ENCODE measurements around the gene PLK2. TPM values are rescaled to one million over a fixed set of nuclear protein-coding genes. Genes with fewer than 3 reads are reported as not detected.

Gene PLK2
- polyA plus RNA-seq, 3 donors: 3.4 to 17.0 (median 4.5) TPM

GRCh38 chr5:58501778-58502417, 42.0 kb upstream of the PLK2 start:
- H3K36me3 Mint-ChIP-seq: peaks cover 4 to 7% of the 10 kb centered on the region in 2 donors
- Histone ChIP-seq H3K27ac (ENCODE audit: low read depth in 1 of 2, low read length in 2 of 2) (no peak overlapping the region), H2AFZ (ENCODE audit: insufficient read depth, low read depth, low read length, poor library complexity, severe bottlenecking) (no peak overlapping the region), H3K79me2 (ENCODE audit: insufficient read depth, low read length) (peaks cover 22% of the 10 kb centered on the region), H3K4me2 (replicated peaks; ENCODE audit: extremely low read depth, low read length, poor library complexity, severe bottlenecking) (no peak overlapping the region), H3K4me3 (replicated peaks in 1 of 3; ENCODE audit: low read depth in 2 of 3, low read length in 3 of 3) (no peak overlapping the region), H3K4me1 (ENCODE audit: control insufficient read depth in 1 of 2, insufficient read depth in 2 of 2, low read length in 2 of 2) (peaks cover 83 to 94% of the 10 kb centered on the region in 2 donors), H3K36me3 (replicated peaks in 1 of 2; ENCODE audit: control insufficient read depth in 1 of 2, insufficient read depth in 2 of 2, low read length in 2 of 2) (no peaks in the 10 kb centered on the region), H3K27me3 (ENCODE audit: control insufficient read depth in 2 of 2, insufficient read depth in 2 of 2, low read length in 2 of 2) (no peaks in the 10 kb centered on the region), H3K9ac (ENCODE audit: insufficient read depth, low read length, poor library complexity, severe bottlenecking) (no peak overlapping the region), H4K20me1 (ENCODE audit: insufficient read depth, low read length) (no peaks in the 10 kb centered on the region), H3K9me3 (replicated peaks in 1 of 2; ENCODE audit: control insufficient read depth in 1 of 2, insufficient read depth in 1 of 2, low read length in 2 of 2) (no peaks in the 10 kb centered on the region)
- H3K4me3 Mint-ChIP-seq: no peak overlapping the region
- peaks cover 88% of the 10 kb centered on the region for H3K4me1 Mint-ChIP-seq
- peaks cover 0 to 1% (median 0%) of the 10 kb centered on the region in 7 donors for H3K9me3 Mint-ChIP-seq
- peak overlapping the region in 1 of 7 donors; percentile 24 for H3K27ac Mint-ChIP-seq
- WGBS (ENCODE audit: insufficient coverage): 100% methylated on average over 2 of the region's 2 CpGs
- H3K27me3 Mint-ChIP-seq (ENCODE audit: low read depth in 3 of 3): no peaks in the 10 kb centered on the region
- DNase-seq: peak in 1 of 3 donors; percentile 39
- intact Hi-C loops (cut with micrococcal nuclease): no loop called here
- no peak for TF ChIP-seq CTCF (IDR thresholded peaks at IDR 0.05)

- Mint-ChIP-seq H3K27me3 (ENCODE audit: low read depth in 3 of 3) (no peaks in the 10 kb centered on the region), H3K9me3 (peaks cover 0 to 5% (median 2%) of the 10 kb centered on the region in 7 donors), H3K4me1 (peaks cover 89% of the 10 kb centered on the region), H3K4me3 (peak overlapping the region; percentile 1 to 75), H3K27ac (peak overlapping the region; percentile 18 to 91 (median 80)), H3K36me3 (peaks cover 18 to 26% of the 10 kb centered on the region in 2 donors)
- H3K9ac ChIP-seq (ENCODE audit: insufficient read depth, low read length, poor library complexity, severe bottlenecking): no peak overlapping the region
- H2AFZ ChIP-seq (ENCODE audit: insufficient read depth, low read depth, low read length, poor library complexity, severe bottlenecking): no peak overlapping the region
- H3K79me2 ChIP-seq (ENCODE audit: insufficient read depth, low read length): peaks cover 41% of the 10 kb centered on the region
- peaks cover 6 to 8% of the 10 kb centered on the region in 2 donors for H3K36me3 ChIP-seq (replicated peaks in 1 of 2; ENCODE audit: control insufficient read depth in 1 of 2, insufficient read depth in 2 of 2, low read length in 2 of 2)
- DNase-seq: peak; percentile 18 to 34 (median 18)
- TF ChIP-seq CTCF (IDR thresholded peaks at IDR 0.05): no peak
- no peaks in the 10 kb centered on the region for H3K27me3 ChIP-seq (ENCODE audit: control insufficient read depth in 2 of 2, insufficient read depth in 2 of 2, low read length in 2 of 2)
- peak overlapping the region in 1 of 2 donors; percentile 75 for H3K27ac ChIP-seq (ENCODE audit: low read depth in 1 of 2, low read length in 2 of 2)
- WGBS (ENCODE audit: insufficient coverage): no CpG with 5 or more reads among the region's 2 CpGs
- peak overlapping the region in 1 of 3 experiments; percentile 49 for H3K4me3 ChIP-seq (replicated peaks in 1 of 3; ENCODE audit: low read depth in 2 of 3, low read length in 3 of 3)
- peaks cover 74 to 79% of the 10 kb centered on the region in 2 donors for H3K4me1 ChIP-seq (ENCODE audit: control insufficient read depth in 1 of 2, insufficient read depth in 2 of 2, low read length in 2 of 2)
- peak overlapping the region; percentile 66 for H3K4me2 ChIP-seq (replicated peaks; ENCODE audit: extremely low read depth, low read length, poor library complexity, severe bottlenecking)
- no peaks in the 10 kb centered on the region for H4K20me1 ChIP-seq (ENCODE audit: insufficient read depth, low read length)
- H3K9me3 ChIP-seq (replicated peaks in 1 of 2; ENCODE audit: control insufficient read depth in 1 of 2, insufficient read depth in 1 of 2, low read length in 2 of 2): no peaks in the 10 kb centered on the region
- intact Hi-C loops (cut with micrococcal nuclease): no loop called here
These were observed 40.1 kb upstream of the PLK2 start for GRCh38 chr5:58499941-58500340.

All from CD14-positive monocyte (primary cell).